GM23338 (cell line): ENCODE data around the gene TCF12.

ENCODE experiments used
- CREB1 ChIP-seq: fragments of 250-450 bp; sonication (Bioruptor Pico); IDR thresholded peaks from 2 replicates; pipeline ENCODE4 v1.5.0; 2020; ENCODE audit warnings: low read depth, mild to moderate bottlenecking, moderate library complexity
- CTCF ChIP-seq, 2 experiments: fragments of 200-600 bp in 1 of 2; sonication (generic) in 1 of 2; conservative IDR thresholded peaks; 2 replicates each; pipeline versions ENCODE4 v1.5.1 to v1.6.1; 2016 to 2017; ENCODE audit warnings: antibody characterized with exemption in 2 of 2, low read depth in 2 of 2, mild to moderate bottlenecking in 2 of 2, moderate library complexity in 1 of 2
- EZH2 ChIP-seq: fragments of 200-600 bp; sonication (generic); IDR thresholded peaks from one replicate; pipeline ENCODE4 v1.8.0; 2017; ENCODE audit warnings: antibody characterized with exemption, mild to moderate bottlenecking, low read depth; ENCODE audit not compliant: unreplicated experiment
- EZH2phosphoT487 ChIP-seq: fragments of 200-600 bp; sonication (generic); IDR thresholded peaks from one replicate; pipeline ENCODE4 v1.8.1; 2018; ENCODE audit warnings: antibody characterized with exemption; ENCODE audit not compliant: unreplicated experiment
- NANOG ChIP-seq: IDR thresholded peaks from 2 replicates; pipeline ENCODE4 v1.6.1; 2016; ENCODE audit warnings: antibody characterized with exemption, borderline replicate concordance
- POLR2AphosphoS5 ChIP-seq: IDR thresholded peaks from 2 replicates; pipeline ENCODE4 v1.6.1; 2016; ENCODE audit warnings: antibody characterized with exemption, low read depth
- STAT1 ChIP-seq: IDR thresholded peaks from one replicate; pipeline ENCODE4 v1.6.1; 2016; ENCODE audit warnings: antibody characterized with exemption; ENCODE audit not compliant: unreplicated experiment
- ZNF114 ChIP-seq: fragments of 250-450 bp; sonication (Bioruptor Pico); IDR thresholded peaks from 2 replicates; pipeline ENCODE4 v1.5.0; 2020; ENCODE audit warnings: mild to moderate bottlenecking, moderate library complexity
- ZNF331 ChIP-seq: fragments of 250-450 bp; sonication (Bioruptor Pico); IDR thresholded peaks from 2 replicates; pipeline ENCODE4 v1.5.0; 2020; ENCODE audit warnings: low read depth, mild to moderate bottlenecking, moderate library complexity
- TF ChIP-seq, protein P1 (sequence below): IDR thresholded peaks from one replicate; pipeline ENCODE4 v1.6.1; 2018; ENCODE audit warnings: antibody characterized with exemption; ENCODE audit not compliant: unreplicated experiment
- TF ChIP-seq, protein P2 (sequence below): fragments of 250-450 bp; sonication (Bioruptor Pico); IDR thresholded peaks from 2 replicates; pipeline ENCODE4 v1.5.0; 2020; ENCODE audit warnings: mild to moderate bottlenecking, moderate library complexity
- TF ChIP-seq, protein P3 (sequence below): IDR thresholded peaks from 2 replicates; pipeline ENCODE4 v1.6.1; 2016; ENCODE audit warnings: antibody characterized with exemption

DNA sequence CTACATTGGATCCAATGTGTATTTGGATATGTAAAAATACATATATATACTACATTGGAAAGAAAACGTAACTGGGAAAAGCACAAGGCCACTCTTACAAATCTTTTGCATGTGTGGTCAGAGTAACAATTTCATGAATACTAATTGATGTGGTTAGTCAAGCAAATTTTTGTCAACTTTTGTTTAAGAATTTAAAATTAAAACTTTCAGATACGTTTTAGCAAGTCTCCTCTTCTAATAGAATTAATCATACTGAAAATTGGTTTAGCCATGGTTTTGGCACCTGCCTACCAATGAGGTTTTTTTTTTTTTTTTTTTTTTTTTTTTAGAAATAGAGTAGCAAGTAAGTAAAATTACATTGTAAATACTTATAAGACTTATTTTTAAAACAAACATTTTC, 304.9 kb downstream of the TCF12 start:
- TF ChIP-seq CTCF (conservative IDR thresholded peaks at IDR 0.05; ENCODE audit: low read depth in 2 of 2): no peak
- TF ChIP-seq, protein P1, sequence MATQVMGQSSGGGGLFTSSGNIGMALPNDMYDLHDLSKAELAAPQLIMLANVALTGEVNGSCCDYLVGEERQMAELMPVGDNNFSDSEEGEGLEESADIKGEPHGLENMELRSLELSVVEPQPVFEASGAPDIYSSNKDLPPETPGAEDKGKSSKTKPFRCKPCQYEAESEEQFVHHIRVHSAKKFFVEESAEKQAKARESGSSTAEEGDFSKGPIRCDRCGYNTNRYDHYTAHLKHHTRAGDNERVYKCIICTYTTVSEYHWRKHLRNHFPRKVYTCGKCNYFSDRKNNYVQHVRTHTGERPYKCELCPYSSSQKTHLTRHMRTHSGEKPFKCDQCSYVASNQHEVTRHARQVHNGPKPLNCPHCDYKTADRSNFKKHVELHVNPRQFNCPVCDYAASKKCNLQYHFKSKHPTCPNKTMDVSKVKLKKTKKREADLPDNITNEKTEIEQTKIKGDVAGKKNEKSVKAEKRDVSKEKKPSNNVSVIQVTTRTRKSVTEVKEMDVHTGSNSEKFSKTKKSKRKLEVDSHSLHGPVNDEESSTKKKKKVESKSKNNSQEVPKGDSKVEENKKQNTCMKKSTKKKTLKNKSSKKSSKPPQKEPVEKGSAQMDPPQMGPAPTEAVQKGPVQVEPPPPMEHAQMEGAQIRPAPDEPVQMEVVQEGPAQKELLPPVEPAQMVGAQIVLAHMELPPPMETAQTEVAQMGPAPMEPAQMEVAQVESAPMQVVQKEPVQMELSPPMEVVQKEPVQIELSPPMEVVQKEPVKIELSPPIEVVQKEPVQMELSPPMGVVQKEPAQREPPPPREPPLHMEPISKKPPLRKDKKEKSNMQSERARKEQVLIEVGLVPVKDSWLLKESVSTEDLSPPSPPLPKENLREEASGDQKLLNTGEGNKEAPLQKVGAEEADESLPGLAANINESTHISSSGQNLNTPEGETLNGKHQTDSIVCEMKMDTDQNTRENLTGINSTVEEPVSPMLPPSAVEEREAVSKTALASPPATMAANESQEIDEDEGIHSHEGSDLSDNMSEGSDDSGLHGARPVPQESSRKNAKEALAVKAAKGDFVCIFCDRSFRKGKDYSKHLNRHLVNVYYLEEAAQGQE: no peak
- TF ChIP-seq EZH2: no peak
- TF ChIP-seq EZH2phosphoT487: no peak
- no peak for TF ChIP-seq POLR2AphosphoS5
- TF ChIP-seq, protein P2, sequence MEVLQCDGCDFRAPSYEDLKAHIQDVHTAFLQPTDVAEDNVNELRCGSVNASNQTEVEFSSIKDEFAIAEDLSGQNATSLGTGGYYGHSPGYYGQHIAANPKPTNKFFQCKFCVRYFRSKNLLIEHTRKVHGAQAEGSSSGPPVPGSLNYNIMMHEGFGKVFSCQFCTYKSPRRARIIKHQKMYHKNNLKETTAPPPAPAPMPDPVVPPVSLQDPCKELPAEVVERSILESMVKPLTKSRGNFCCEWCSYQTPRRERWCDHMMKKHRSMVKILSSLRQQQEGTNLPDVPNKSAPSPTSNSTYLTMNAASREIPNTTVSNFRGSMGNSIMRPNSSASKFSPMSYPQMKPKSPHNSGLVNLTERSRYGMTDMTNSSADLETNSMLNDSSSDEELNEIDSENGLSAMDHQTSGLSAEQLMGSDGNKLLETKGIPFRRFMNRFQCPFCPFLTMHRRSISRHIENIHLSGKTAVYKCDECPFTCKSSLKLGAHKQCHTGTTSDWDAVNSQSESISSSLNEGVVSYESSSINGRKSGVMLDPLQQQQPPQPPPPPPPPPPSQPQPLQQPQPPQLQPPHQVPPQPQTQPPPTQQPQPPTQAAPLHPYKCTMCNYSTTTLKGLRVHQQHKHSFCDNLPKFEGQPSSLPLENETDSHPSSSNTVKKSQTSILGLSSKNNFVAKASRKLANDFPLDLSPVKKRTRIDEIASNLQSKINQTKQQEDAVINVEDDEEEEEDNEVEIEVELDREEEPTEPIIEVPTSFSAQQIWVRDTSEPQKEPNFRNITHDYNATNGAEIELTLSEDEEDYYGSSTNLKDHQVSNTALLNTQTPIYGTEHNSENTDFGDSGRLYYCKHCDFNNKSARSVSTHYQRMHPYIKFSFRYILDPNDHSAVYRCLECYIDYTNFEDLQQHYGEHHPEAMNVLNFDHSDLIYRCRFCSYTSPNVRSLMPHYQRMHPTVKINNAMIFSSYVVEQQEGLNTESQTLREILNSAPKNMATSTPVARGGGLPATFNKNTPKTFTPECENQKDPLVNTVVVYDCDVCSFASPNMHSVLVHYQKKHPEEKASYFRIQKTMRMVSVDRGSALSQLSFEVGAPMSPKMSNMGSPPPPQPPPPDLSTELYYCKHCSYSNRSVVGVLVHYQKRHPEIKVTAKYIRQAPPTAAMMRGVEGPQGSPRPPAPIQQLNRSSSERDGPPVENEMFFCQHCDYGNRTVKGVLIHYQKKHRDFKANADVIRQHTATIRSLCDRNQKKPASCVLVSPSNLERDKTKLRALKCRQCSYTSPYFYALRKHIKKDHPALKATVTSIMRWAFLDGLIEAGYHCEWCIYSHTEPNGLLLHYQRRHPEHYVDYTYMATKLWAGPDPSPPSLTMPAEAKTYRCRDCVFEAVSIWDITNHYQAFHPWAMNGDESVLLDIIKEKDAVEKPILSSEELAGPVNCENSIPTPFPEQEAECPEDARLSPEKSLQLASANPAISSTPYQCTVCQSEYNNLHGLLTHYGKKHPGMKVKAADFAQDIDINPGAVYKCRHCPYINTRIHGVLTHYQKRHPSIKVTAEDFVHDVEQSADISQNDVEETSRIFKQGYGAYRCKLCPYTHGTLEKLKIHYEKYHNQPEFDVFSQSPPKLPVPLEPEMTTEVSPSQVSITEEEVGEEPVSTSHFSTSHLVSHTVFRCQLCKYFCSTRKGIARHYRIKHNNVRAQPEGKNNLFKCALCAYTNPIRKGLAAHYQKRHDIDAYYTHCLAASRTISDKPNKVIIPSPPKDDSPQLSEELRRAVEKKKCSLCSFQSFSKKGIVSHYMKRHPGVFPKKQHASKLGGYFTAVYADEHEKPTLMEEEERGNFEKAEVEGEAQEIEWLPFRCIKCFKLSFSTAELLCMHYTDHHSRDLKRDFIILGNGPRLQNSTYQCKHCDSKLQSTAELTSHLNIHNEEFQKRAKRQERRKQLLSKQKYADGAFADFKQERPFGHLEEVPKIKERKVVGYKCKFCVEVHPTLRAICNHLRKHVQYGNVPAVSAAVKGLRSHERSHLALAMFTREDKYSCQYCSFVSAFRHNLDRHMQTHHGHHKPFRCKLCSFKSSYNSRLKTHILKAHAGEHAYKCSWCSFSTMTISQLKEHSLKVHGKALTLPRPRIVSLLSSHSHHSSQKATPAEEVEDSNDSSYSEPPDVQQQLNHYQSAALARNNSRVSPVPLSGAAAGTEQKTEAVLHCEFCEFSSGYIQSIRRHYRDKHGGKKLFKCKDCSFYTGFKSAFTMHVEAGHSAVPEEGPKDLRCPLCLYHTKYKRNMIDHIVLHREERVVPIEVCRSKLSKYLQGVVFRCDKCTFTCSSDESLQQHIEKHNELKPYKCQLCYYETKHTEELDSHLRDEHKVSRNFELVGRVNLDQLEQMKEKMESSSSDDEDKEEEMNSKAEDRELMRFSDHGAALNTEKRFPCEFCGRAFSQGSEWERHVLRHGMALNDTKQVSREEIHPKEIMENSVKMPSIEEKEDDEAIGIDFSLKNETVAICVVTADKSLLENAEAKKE (CRISPR knock-in tag): no peak
- TF ChIP-seq, protein P3, sequence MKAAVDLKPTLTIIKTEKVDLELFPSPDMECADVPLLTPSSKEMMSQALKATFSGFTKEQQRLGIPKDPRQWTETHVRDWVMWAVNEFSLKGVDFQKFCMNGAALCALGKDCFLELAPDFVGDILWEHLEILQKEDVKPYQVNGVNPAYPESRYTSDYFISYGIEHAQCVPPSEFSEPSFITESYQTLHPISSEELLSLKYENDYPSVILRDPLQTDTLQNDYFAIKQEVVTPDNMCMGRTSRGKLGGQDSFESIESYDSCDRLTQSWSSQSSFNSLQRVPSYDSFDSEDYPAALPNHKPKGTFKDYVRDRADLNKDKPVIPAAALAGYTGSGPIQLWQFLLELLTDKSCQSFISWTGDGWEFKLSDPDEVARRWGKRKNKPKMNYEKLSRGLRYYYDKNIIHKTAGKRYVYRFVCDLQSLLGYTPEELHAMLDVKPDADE: no peak
- TF ChIP-seq NANOG: no peak
- TF ChIP-seq CREB1 (CRISPR knock-in tag): no peak
- TF ChIP-seq ZNF114 (CRISPR knock-in tag): no peak
- no peak for TF ChIP-seq STAT1
- TF ChIP-seq ZNF331 (CRISPR knock-in tag): no peak
